Spleen (tissue), 11 donors: ENCODE results near the gene ME3. TPM values are rescaled to one million over a fixed set of nuclear protein-coding genes. Genes with fewer than 3 reads are reported as not detected.
"Not testable (repeated sequence)": the region's sequence is repeated elsewhere in the genome, so short reads cannot be mapped to it uniquely, and the experiment has no call there.

Experiments
- DNase-seq: peaks from one replicate; pipeline ENCODE4 v3.0.0-alpha.2; 2020
- H3K27ac ChIP-seq, 8 donors: fragments of 200-600 bp; sonication (generic) in 7 of 8; 1 replicate in 4 of 8; 2 replicates in 4 of 8; pipeline versions ENCODE4 v1.5.0 to v1.8.0; 2016 to 2021; ENCODE audit warnings: inconsistent platforms in 4 of 8, mild to moderate bottlenecking in 4 of 8, moderate library complexity in 1 of 8
- H3K27me3 ChIP-seq, 7 donors: fragments of 200-600 bp; sonication (generic) in 6 of 7; replicated peaks in 1 of 7; 1 replicate in 4 of 7; 2 replicates in 3 of 7; pipeline versions ENCODE4 v1.5.0 to v1.8.0; 2016 to 2021; ENCODE audit warnings: inconsistent platforms in 3 of 7, mild to moderate bottlenecking in 1 of 7
- H3K36me3 ChIP-seq, 6 donors: fragments of 200-600 bp; sonication (generic) in 5 of 6; 1 replicate in 4 of 6; 2 replicates in 2 of 6; pipeline versions ENCODE4 v1.5.0 to v1.8.0; 2016 to 2021; ENCODE audit warnings: inconsistent platforms in 2 of 6
- H3K4me1 ChIP-seq, 6 donors: fragments of 200-600 bp; sonication (generic) in 5 of 6; 1 replicate in 3 of 6; 2 replicates in 3 of 6; pipeline versions ENCODE4 v1.5.0 to v1.8.0; 2016 to 2021; ENCODE audit warnings: inconsistent platforms in 3 of 6
- H3K4me3 ChIP-seq, 8 donors: fragments of 200-600 bp; sonication (generic) in 7 of 8; 1 replicate in 4 of 8; 2 replicates in 4 of 8; pipeline versions ENCODE4 v1.5.0 to v1.8.0; 2016 to 2021; ENCODE audit warnings: inconsistent platforms in 4 of 8, mild to moderate bottlenecking in 4 of 8, moderate library complexity in 2 of 8
- H3K9me3 ChIP-seq, 8 donors: fragments of 200-600 bp; sonication (generic) in 7 of 8; 1 replicate in 4 of 8; 2 replicates in 4 of 8; pipeline versions ENCODE4 v1.5.0 to v1.8.0; 2016 to 2021; ENCODE audit warnings: inconsistent platforms in 4 of 8
- POLR2A ChIP-seq, 3 donors: fragments of 450-650 bp; IDR thresholded peaks; one replicate each; pipeline ENCODE4 v1.5.1; 2017; ENCODE audit warnings: antibody characterized with exemption in 3 of 3, mild to moderate bottlenecking in 1 of 3
- POLR2AphosphoS5 ChIP-seq, 3 donors: sonication (generic); formaldehyde crosslinking; IDR thresholded peaks; one replicate each; pipeline ENCODE4 v1.5.1; 2017; ENCODE audit warnings: antibody characterized with exemption in 3 of 3
- WGBS, 5 donors: extraction: QIAGEN DNeasy Blood & Tissue Kit in 3 of 5; methylation state at CpG; one replicate each; pipeline versions ENCODE4 v1.1.5 to v1.1.7; 2013 to 2018; 5-methylcytosine and 5-hydroxymethylcytosine counted together
- intact Hi-C: fragments of 100-400 bp; cut with DNase I; formaldehyde crosslinking; loops from one replicate; pipeline ENCODE4 v1.15.0; 2023; ENCODE audit warnings: low total_unique reads
- polyA plus RNA-seq, 3 donors: library from polyadenylated mRNA; stranded (reverse); fragments of 200-250 nt; gene quantifications; one replicate each; pipeline ENCODE4 v1.2.1, GENCODE V29; 2013
- total RNA-seq, 7 donors: library from RNA; depleted of rRNA in 3 of 7; stranded (reverse); fragments of >200 nt in 3 of 7; fragmentation: NEBNext Ultra II Directional in 4 of 7; extraction: Animal tissue kit (Norgen Biotek cat#: 25700) in 4 of 7; gene quantifications; one replicate each; pipeline versions ENCODE4 v1.1.0 to v1.2.1, GENCODE V29; 2016 to 2021
- TF ChIP-seq, protein P1 (sequence below), 11 experiments: fragments of 200-600 bp in 7 of 11; fragments of 450-650 bp in 4 of 11; sonication (generic) in 4 of 11; IDR thresholded peaks in 8 of 11; conservative IDR thresholded peaks in 3 of 11; 1 replicate in 7 of 11; 2 replicates in 4 of 11; pipeline versions ENCODE4 v1.4.0 to v1.8.0; 2016 to 2021; ENCODE audit warnings: antibody characterized with exemption in 11 of 11, inconsistent platforms in 4 of 11, mild to moderate bottlenecking in 1 of 11
- donor health status: healthy with polysubstance abuse.
- donor health status: DM: no; HTN: no; CAD: no; lungs with moderate emphysema.
- donor health status: DM: no; HTN: no; CAD: no.
- donor health status: Bipolar disorder and iron deficiency.
- donor health status: healthy.
- donor health status: DM: no; HTN: no; CAD: no.
- donor health status: DM: yes; HTN: yes; CAD: no.

ME3 gene
- total and polyA plus RNA-seq, 10 donors: 6.4 to 25.9 (median 18.3) TPM

DNA sequence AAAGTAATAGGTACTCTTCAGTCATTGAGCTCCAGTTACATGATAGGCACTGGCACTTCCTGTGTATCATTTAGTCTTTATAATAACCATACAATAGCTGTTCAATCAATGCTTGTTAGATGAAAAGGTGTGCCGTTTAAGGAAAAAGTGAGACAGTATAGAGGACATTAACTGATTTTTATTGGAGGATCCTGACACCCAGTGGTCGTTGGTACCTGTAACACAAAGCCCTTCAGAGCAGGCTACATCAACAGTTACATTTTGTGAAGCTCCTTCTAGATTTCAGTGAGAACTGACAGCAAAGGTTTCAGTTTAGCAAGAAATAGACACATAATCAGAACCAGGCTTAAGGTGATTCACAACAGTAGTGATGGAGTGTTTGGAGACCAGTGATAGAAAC, 253.5 kb downstream of the ME3 start:
- intact Hi-C loops: no loop called here
- no peak for DNase-seq
- Histone ChIP-seq H3K4me3 (no peak overlapping the region), H3K27ac (no peak overlapping the region), H3K36me3 (no peaks in the 10 kb centered on the region), H3K9me3 (no peaks in the 10 kb centered on the region), H3K27me3 (no peaks in the 10 kb centered on the region), H3K4me1 (no peaks in the 10 kb centered on the region)
- 33 to 55% (median 39%) methylated on average over 2 of the region's 2 CpGs for WGBS, 5 donors
- TF ChIP-seq POLR2A (IDR thresholded peaks at IDR 0.05): no peak
- TF ChIP-seq, protein P1, sequence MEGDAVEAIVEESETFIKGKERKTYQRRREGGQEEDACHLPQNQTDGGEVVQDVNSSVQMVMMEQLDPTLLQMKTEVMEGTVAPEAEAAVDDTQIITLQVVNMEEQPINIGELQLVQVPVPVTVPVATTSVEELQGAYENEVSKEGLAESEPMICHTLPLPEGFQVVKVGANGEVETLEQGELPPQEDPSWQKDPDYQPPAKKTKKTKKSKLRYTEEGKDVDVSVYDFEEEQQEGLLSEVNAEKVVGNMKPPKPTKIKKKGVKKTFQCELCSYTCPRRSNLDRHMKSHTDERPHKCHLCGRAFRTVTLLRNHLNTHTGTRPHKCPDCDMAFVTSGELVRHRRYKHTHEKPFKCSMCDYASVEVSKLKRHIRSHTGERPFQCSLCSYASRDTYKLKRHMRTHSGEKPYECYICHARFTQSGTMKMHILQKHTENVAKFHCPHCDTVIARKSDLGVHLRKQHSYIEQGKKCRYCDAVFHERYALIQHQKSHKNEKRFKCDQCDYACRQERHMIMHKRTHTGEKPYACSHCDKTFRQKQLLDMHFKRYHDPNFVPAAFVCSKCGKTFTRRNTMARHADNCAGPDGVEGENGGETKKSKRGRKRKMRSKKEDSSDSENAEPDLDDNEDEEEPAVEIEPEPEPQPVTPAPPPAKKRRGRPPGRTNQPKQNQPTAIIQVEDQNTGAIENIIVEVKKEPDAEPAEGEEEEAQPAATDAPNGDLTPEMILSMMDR (IDR thresholded peaks at IDR 0.05 in 8 of 11, conservative IDR thresholded peaks at IDR 0.05 in 3 of 11): no peak
- no peak for TF ChIP-seq POLR2AphosphoS5 (IDR thresholded peaks at IDR 0.05)

DNA sequence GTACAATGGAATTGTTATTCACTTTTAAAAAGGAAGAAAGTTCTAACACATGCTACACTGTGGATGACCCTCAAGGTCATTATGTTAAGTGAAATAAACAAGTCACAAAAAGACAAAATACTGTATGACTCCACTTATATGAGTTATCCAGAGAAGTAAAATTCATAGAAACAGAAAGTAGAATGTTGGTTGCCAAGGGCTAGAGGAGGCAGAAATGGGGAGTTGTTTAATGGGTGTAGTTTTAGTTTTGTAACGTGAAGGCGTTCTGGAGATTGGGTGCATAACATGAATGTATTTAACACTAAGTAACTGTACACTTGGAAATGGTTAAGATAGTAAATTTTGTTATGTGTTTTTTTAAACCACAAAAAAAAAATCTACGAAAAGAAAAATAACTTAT, 253.9 kb downstream of the ME3 start:
- 82 to 94% (median 91%) methylated on average over 3 of the region's 3 CpGs for WGBS, 5 donors

GRCh38 chr11:86418106-86418505, 254.3 kb downstream of the ME3 start:
- Histone ChIP-seq H3K9me3 (no peaks in the 10 kb centered on the region), H3K4me3 (no peak overlapping the region), H3K36me3 (no peaks in the 10 kb centered on the region), H3K4me1 (no peaks in the 10 kb centered on the region), H3K27me3 (no peaks in the 10 kb centered on the region), H3K27ac (no peak overlapping the region)
- 79 to 89% (median 83%) methylated on average over 3 of the region's 3 CpGs for WGBS, 5 donors
- TF ChIP-seq POLR2A (IDR thresholded peaks at IDR 0.05): no peak
- TF ChIP-seq, protein P1 (IDR thresholded peaks at IDR 0.05 in 8 of 11, conservative IDR thresholded peaks at IDR 0.05 in 3 of 11): no peak
- TF ChIP-seq POLR2AphosphoS5 (IDR thresholded peaks at IDR 0.05): no peak
- intact Hi-C loops: no loop called here
- DNase-seq: no peak

More for the DNA sequence above, 253.9 kb downstream of the ME3 start:
- H3K4me3 ChIP-seq: no peak overlapping the region
- intact Hi-C loops: no loop called here
- no peak for DNase-seq
- H3K27me3 ChIP-seq: no peaks in the 10 kb centered on the region
- H3K27ac ChIP-seq: no peak overlapping the region
- no peaks in the 10 kb centered on the region for H3K4me1 ChIP-seq
- H3K36me3 ChIP-seq: no peaks in the 10 kb centered on the region
- TF ChIP-seq, protein P1 (IDR thresholded peaks at IDR 0.05 in 8 of 11, conservative IDR thresholded peaks at IDR 0.05 in 3 of 11): no peak
- no peak for TF ChIP-seq POLR2A (IDR thresholded peaks at IDR 0.05)
- no peak for TF ChIP-seq POLR2AphosphoS5 (IDR thresholded peaks at IDR 0.05)
- no peaks in the 10 kb centered on the region for H3K9me3 ChIP-seq

DNA sequence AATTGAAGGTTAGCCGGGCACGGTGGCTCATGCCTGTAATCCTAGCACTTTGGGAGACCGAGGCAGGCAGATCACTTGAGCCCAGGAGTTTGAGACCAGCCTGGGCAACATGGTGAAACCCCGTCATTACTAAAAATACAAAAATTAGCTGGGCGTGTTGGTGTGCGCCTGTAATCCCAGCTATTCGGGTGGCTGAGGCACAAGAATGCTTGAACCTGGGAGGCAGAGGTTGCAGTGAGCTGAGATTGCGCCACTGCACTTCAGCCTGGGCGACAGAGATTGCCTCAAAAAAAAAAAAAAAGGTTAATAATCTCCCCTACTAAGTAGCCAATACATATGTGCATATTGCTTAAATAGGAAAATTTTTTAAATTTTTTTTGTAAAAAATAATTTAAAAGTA, 255.5 kb downstream of the ME3 start:
- H3K36me3 ChIP-seq, H3K4me3 ChIP-seq, intact Hi-C loops, H3K9me3 ChIP-seq, DNase-seq, H3K4me1 ChIP-seq, H3K27ac ChIP-seq, H3K27me3 ChIP-seq: not testable (repeated sequence)
- WGBS, 5 donors: 88 to 94% (median 90%) methylated on average over 9 of the region's 9 CpGs

DNA sequence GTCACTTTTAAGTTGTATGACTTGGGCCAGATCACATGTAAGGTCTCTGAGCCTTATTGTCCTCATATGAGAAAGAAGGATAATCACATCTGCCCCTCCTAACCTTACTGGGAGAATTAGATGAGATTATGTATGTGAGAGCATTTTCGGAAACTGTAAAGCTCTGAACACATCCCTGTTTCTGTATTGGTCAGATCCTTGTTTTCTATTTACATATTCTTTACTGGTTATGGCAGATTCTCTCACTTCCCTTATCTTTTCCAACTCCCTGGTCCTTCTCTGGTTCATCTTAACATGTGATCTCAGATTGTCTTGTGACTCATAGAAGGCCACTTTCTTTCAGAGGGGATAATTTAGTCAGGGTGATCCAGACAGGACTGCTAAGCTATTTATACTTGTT, 255.9 kb downstream of the ME3 start:
- Histone ChIP-seq H3K9me3 (no peaks in the 10 kb centered on the region), H3K4me1 (no peaks in the 10 kb centered on the region), H3K36me3 (no peaks in the 10 kb centered on the region), H3K4me3 (no peak overlapping the region), H3K27me3 (no peaks in the 10 kb centered on the region), H3K27ac (no peak overlapping the region)
- DNase-seq: no peak
- TF ChIP-seq POLR2A (IDR thresholded peaks at IDR 0.05) (no peak), POLR2AphosphoS5 (IDR thresholded peaks at IDR 0.05) (no peak)
- TF ChIP-seq, protein P1 (IDR thresholded peaks at IDR 0.05 in 8 of 11, conservative IDR thresholded peaks at IDR 0.05 in 3 of 11): no peak
- intact Hi-C loops: no loop called here
- 71 to 93% (median 84%) methylated on average over 1 of the region's 1 CpG for WGBS, 5 donors
